ENCODE results near the gene MRPL18.
"Not testable (repeated sequence)": the region's sequence is repeated elsewhere in the genome, so short reads cannot be mapped to it uniquely, and the experiment has no call there.

Gene MRPL18

DNA sequence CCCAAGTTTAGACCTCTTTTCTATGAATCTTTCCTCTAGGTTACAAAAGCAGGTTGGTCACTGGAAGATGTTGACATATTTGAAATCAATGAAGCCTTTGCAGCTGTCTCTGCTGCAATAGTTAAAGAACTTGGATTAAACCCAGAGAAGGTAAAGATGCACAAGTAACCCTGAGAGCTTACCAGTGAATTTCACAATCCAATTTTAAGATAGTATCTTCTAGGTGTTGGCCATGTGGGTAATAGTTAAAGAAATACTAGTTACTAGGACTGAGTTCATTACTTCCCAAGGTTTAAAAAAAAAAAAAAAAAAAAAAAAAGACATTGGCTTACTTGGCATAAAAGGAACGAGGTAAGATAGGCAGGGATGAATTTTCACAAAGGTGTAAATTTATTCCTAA, 12.1 kb upstream of the MRPL18 start:
- no peak for TF ChIP-seq TAF1 (IDR thresholded peaks at IDR 0.05; ENCODE audit: borderline replicate concordance, low read depth, low read length)
- TF ChIP-seq POLR2A (IDR thresholded peaks at IDR 0.05; ENCODE audit: low read depth, low read length), result no peak
- TF ChIP-seq POLR2AphosphoS5 (IDR thresholded peaks at IDR 0.05; ENCODE audit: low read depth, low read length), result no peak
- no peak for FAIRE-seq
- no peak for DNase-seq (ENCODE audit: insufficient read length)

DNA sequence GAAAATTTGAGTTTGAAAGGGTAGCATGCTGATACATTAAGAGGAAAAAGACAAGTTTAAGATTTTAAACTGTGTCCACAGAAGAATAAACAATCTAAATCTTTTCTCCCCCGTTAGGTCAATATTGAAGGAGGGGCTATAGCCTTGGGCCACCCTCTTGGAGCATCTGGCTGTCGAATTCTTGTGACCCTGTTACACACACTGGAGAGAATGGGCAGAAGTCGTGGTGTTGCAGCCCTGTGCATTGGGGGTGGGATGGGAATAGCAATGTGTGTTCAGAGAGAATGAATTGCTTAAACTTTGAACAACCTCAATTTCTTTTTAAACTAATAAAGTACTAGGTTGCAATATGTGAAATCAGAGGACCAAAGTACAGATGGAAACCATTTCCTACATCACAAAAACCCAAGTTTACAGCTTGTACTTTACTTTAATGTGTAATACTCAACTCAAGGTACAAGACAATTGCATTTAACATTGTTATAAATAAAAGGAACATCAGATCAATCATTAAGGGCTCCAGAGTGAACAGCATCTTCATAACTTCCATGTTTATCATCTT, 11.6 kb upstream of the MRPL18 start:
- FAIRE-seq (no peak), DNase-seq (ENCODE audit: insufficient read length) (no peak)
- no peak for TF ChIP-seq TAF1 (IDR thresholded peaks at IDR 0.05; ENCODE audit: borderline replicate concordance, low read depth, low read length)
- TF ChIP-seq POLR2AphosphoS5 (IDR thresholded peaks at IDR 0.05; ENCODE audit: low read depth, low read length), result no peak

DNA sequence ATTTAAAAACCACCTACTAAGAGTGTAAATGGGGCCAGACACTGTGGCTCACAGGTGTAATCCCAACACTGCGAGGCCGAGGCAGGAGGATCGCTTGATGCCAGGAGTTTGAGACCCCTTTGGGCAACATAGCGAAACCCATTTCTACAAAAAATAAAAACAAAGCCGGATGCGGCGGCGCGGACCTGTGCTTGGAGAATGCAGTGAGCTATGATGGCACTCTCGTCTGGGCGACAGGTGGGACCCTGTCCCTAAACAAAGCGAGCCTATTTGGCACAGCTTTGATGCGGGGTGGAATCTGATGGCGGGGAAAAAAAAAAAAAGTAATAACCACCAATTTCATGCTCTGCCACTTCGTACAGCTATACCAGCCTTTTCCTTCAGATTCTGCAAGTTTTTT, 2.0 kb upstream of the MRPL18 start:
- DNase-seq (ENCODE audit: insufficient read length), result no peak
- FAIRE-seq, result no peak
- TF ChIP-seq POLR2AphosphoS5 (IDR thresholded peaks at IDR 0.05; ENCODE audit: low read depth, low read length), result no peak
- no peak for TF ChIP-seq POLR2A (IDR thresholded peaks at IDR 0.05; ENCODE audit: low read depth, low read length)
- TF ChIP-seq TAF1 (IDR thresholded peaks at IDR 0.05; ENCODE audit: borderline replicate concordance, low read depth, low read length), result no peak

DNA sequence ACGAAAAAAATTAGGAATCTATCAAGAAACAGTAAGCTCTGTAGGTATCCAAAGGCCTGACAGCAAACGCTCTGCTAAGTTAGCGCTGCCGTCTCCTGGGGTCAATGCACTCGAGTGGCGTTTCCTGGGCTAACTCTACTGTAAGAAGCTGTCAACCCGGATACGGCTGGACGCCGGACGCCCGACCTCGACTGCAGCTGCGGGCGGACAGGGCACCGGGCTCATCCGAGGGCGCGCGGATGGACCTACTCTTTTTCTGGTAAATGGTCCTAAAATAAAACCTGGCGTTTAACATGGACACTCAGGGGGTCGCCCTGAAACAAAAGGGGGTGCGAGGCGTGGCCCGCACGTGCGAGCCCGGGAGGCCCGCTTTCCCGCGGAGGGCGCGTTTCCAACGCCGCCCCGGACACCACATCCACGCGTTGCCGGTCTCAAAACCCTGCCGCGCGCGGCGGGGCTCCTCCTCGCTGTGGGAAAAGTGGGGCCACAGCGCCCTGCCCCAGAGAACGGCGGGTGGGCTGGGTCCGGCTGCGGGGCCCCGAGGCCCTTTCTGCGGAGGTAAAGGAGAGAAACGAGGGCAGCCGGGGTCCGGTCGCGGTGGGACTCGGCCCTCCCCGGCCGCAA, 1.4 kb upstream of the MRPL18 start:
- DNase-seq (ENCODE audit: insufficient read length) (no peak), FAIRE-seq (peak; percentile 50)
- TF ChIP-seq POLR2AphosphoS5 (IDR thresholded peaks at IDR 0.05; ENCODE audit: low read depth, low read length) (no peak), POLR2A (IDR thresholded peaks at IDR 0.05; ENCODE audit: low read depth, low read length) (no peak), TAF1 (IDR thresholded peaks at IDR 0.05; ENCODE audit: borderline replicate concordance, low read depth, low read length) (peak; percentile 21; the same call in 1 of the 2 replicates)

DNA sequence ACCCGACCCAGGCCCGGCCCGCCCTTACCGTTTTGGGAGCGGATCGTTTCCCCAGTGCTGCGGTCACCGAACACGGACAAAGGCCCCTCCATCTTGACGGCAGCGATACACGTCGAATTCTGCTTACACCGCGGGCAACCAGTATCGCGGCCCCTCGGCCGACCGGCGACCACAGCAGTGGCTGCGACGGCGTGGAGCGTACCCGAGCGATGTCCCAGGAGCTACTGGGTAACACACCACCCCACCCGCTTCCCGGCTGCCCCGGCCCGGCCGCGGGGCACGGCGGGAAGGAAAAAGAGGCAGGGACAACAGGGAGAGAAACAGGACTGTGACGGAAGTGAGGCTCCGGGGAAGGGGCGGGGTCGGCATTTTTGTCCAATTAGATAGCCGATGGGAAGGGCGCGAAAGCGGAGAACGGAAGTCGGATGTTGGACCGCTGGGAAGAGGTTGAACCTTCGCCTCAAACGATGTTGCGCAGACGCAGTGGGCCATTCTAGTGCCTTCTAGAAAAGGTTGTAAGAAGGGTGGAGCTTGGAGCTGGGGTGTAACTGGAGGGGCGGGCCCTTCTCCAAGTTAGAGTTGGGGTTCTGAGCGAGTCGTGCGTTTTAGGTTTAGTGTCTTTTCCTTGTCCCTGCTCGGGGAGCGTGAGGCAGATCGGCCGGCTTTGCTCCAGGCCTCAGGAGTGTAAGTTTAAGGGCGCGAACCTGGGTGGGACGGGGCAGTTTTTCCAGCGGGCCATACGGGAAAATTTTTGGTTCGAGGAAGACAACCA, 704 bp upstream of the MRPL18 start, which contains the start of gene TCP1:
Gene TCP1 (minus strand): TSS at position 226 of the 772 bp plus-strand sequence. CDS start 134 bp downstream, at position 92.
- DNase-seq (ENCODE audit: insufficient read length), result peak; percentile 85
- peak; percentile 97 for TF ChIP-seq POLR2AphosphoS5 (IDR thresholded peaks at IDR 0.05; ENCODE audit: low read depth, low read length)
- peak; percentile 94 for TF ChIP-seq TAF1 (IDR thresholded peaks at IDR 0.05; ENCODE audit: borderline replicate concordance, low read depth, low read length)
- peak; percentile 99 for TF ChIP-seq POLR2A (IDR thresholded peaks at IDR 0.05; ENCODE audit: low read depth, low read length)
- FAIRE-seq, result no peak

DNA sequence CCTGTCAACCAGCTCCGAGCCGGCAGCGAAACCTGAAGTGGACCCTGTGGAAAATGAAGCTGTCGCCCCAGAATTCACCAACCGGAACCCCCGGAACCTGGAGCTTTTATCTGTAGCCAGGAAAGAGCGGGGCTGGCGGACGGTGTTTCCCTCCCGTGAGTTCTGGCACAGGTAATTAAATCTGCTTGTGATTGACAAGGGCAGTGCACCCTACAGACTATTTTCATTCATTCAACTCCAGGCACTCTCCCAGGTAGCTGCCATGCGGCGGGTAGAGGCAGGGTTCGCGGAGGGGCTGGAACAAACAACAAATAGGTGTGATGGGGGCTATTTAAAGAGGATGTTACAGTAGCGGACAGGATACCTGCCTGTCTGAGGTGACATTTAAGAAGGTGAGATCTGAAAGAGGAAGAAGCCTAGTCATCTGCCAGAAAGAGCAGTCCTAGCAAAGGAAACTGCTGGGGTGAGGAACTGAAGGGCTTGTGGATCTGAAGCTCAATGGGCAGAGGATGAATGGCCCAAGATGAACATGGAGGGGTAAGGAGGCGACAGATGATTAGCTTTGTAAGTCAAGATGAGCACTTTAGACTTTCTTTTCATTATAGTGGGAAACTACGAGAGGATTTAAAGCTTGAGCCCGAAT, 810 bp downstream of the MRPL18 start:
- DNase-seq (ENCODE audit: insufficient read length) (no peak), FAIRE-seq (no peak)
- TF ChIP-seq POLR2A (IDR thresholded peaks at IDR 0.05; ENCODE audit: low read depth, low read length), result no peak
- TF ChIP-seq TAF1 (IDR thresholded peaks at IDR 0.05; ENCODE audit: borderline replicate concordance, low read depth, low read length), result no peak
- TF ChIP-seq POLR2AphosphoS5 (IDR thresholded peaks at IDR 0.05; ENCODE audit: low read depth, low read length), result no peak

DNA sequence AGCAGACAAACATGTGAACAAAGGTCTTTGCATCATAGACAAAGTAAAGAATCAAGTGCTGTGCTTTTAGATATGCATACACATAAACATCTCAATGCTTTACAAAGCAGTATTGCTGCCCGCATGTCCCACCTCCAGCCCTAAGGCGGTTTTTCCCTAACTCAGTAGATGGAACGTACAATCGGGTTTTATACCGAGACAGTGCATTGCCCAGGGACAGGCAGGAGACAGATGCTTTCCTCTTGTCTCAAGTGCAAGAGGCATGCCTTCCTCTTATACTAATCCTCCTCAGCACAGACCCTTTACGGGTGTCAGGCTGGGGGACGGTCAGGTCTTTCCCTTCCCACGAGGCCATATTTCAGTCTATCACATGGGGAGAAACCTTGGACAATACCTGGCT, 4.7 kb downstream of the MRPL18 start:
- not testable (repeated sequence) for FAIRE-seq; DNase-seq (ENCODE audit: insufficient read length)

DNA sequence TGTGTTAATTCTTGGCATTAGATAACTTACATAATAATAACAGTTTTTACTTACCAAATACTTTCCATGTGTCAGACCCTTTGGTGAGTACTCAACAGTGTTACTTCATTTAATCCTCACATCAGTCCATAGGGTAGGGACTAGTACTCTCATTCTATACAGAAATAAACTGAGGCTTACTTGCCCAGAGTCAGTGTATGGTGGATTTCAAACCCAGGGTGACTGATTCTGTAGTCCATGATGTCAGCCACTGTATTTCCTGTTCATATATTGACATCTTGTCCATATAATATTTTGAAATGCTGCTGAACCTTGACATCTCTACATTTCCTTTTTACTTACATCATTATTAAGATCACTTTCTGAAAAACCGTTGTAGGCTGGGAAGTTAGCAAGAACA, 7.3 kb downstream of the MRPL18 start:
- no peak for FAIRE-seq
- DNase-seq (ENCODE audit: insufficient read length), result no peak
- TF ChIP-seq TAF1 (IDR thresholded peaks at IDR 0.05; ENCODE audit: borderline replicate concordance, low read depth, low read length), result no peak
- TF ChIP-seq POLR2A (IDR thresholded peaks at IDR 0.05; ENCODE audit: low read depth, low read length), result no peak
- TF ChIP-seq POLR2AphosphoS5 (IDR thresholded peaks at IDR 0.05; ENCODE audit: low read depth, low read length), result no peak

DNA sequence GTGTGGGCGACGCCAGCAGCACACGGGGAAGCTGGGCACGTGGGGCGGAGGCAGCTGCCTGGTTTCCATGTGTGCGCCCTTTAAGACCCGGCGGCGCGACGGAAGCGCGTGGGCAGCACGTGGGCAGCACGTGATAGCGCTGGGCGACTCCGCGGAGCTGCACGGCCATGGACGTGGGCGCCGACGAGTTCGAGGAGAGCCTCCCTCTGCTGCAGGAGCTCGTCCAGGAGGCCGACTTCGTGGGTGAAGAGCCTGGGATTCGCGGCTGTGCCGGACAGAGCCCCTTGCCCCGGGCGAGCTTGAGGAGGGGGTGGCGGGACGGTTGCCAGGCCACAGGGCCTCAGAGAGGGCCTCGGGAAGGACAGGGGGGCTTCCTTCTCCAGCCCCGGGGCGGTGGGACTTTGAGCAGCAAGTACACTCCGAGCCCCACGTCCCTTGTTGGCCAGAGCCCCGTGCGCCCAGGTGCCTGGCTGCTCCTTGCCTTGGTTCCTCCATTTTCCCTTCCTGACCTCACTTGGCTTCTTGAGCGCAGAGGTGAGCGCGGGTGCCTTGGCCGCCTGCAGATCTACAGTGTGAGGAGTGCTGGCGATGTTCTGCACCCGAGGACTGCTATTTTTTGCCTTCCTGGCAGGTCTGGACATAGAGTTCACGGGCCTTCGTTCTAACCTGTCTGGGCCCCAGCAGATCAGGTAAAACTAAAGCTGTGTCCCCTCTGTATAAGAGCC, 10.0 kb downstream of the MRPL18 start, which contains the start of gene PNLDC1:
Gene PNLDC1 (plus strand): TSS at position 136 of the 725 bp plus-strand sequence. CDS start 32 bp downstream, at position 168.
- TF ChIP-seq TAF1 (IDR thresholded peaks at IDR 0.05; ENCODE audit: borderline replicate concordance, low read depth, low read length) (no peak), POLR2A (IDR thresholded peaks at IDR 0.05; ENCODE audit: low read depth, low read length) (no peak), POLR2AphosphoS5 (IDR thresholded peaks at IDR 0.05; ENCODE audit: low read depth, low read length) (no peak)
- DNase-seq (ENCODE audit: insufficient read length) (no peak), FAIRE-seq (no peak)

DNA sequence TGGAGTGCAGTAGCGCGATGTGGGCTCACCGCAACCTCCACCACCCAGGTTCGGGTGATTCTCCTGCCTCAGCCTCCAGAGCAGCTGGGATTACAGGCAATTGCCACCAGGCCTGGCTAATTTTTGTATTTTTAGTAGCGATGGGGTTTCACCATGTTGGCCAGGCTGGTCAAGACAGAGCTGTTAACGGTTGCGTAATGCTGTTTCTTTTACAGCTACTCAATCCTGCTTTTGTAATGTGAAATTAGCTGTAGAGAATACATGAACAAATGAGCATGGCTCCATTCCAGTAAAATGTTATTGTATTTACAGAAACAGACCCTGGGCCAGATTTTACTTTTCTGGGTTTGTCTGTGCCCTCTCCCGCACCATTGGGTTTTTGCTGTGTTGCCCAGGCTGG, 11.7 kb downstream of the MRPL18 start:
- DNase-seq (ENCODE audit: insufficient read length) (no peak), FAIRE-seq (no peak)
- TF ChIP-seq POLR2A (IDR thresholded peaks at IDR 0.05; ENCODE audit: low read depth, low read length), result no peak
- TF ChIP-seq POLR2AphosphoS5 (IDR thresholded peaks at IDR 0.05; ENCODE audit: low read depth, low read length), result no peak
- no peak for TF ChIP-seq TAF1 (IDR thresholded peaks at IDR 0.05; ENCODE audit: borderline replicate concordance, low read depth, low read length)

DNA sequence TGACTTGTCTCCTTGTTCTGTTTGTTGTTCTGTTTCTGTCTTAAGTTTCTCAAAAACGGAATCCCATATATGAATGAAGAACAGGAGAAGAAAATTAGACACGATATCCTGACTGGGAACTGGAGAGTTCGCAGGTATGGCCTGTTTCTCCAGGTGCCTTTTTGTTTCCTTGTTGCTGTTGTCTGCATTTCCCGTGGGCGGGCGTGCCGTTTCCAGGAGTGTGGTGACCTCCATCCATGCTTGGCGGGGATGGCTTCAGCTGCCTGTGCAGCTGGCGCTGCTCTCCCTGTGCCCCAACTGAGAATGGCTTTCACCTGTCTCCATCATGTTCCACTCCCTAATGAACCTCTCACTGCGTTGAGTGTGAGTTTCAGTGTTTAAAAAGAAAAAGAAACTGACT, 14.2 kb downstream of the MRPL18 start:
- no peak for FAIRE-seq

More for the DNA sequence above, 14.2 kb downstream of the MRPL18 start:
- DNase-seq (ENCODE audit: insufficient read length), result no peak
- TF ChIP-seq POLR2AphosphoS5 (IDR thresholded peaks at IDR 0.05; ENCODE audit: low read depth, low read length) (no peak), POLR2A (IDR thresholded peaks at IDR 0.05; ENCODE audit: low read depth, low read length) (no peak), TAF1 (IDR thresholded peaks at IDR 0.05; ENCODE audit: borderline replicate concordance, low read depth, low read length) (no peak)

All from GM12892 (cell line).